IMR-90 (cell line): Measurements from ENCODE around the gene TMEM37. TPM values are rescaled to one million over a fixed set of nuclear protein-coding genes. Genes with fewer than 3 reads are reported as not detected.

Experiments used
- ATAC-seq: fragments of 200-7000 bp; cut with Tn5 transposase; 2 replicates; pipeline ENCODE4 v1.9.1; 2020; ENCODE audit warnings: low read depth, mild to moderate bottlenecking, moderate library complexity
- BruUV-seq: library from RNA; stranded (reverse); fragments of 400-500 nt; replicated peaks from 2 replicates; lab custom pipeline; 2021; lab: Mats Ljungman, UMichigan
- CTCF ChIA-PET: fragments of 300-600 bp; formaldehyde crosslinking; extraction: SDS; loops from one replicate; lab custom pipeline; 2021; ENCODE audit warnings: antibody characterized with exemption; lab: Yijun Ruan, JAX
- POLR2A ChIA-PET: fragments of 300-600 bp; sonication (Branson Sonifier 250); formaldehyde crosslinking; loops from one replicate; lab custom pipeline; 2022; ENCODE audit warnings: antibody characterized with exemption; ENCODE audit not compliant: unreplicated experiment; lab: Charles Lee
- DNase-seq: peaks from one replicate; pipeline ENCODE4 v3.0.0; 2013
- H2AFZ ChIP-seq: replicated peaks from 2 replicates; pipeline ENCODE3; 2013; ENCODE audit warnings: low read length, mild to moderate bottlenecking; ENCODE audit not compliant: poor library complexity
- H2AK5ac ChIP-seq: 2 replicates; pipeline ENCODE4 v1.6.1; 2013; ENCODE audit warnings: low read depth, low read length, inconsistent platforms
- H2AK9ac ChIP-seq: replicated peaks from 2 replicates; pipeline ENCODE3; 2013; ENCODE audit warnings: mild to moderate bottlenecking, low read depth, low read length, moderate library complexity; ENCODE audit not compliant: poor library complexity
- H2BK120ac ChIP-seq: 2 replicates; pipeline ENCODE4 v1.6.1; 2013; ENCODE audit warnings: low read depth, low read length, inconsistent platforms
- H2BK15ac ChIP-seq: 3 replicates; pipeline ENCODE4 v1.6.1; 2013; ENCODE audit warnings: low read depth, low read length, inconsistent platforms
- H2BK20ac ChIP-seq: 2 replicates; pipeline ENCODE4 v1.6.1; 2013; ENCODE audit warnings: low read depth, mild to moderate bottlenecking, inconsistent platforms, low read length, moderate library complexity
- H2BK5ac ChIP-seq: 2 replicates; pipeline ENCODE4 v1.6.1; 2013; ENCODE audit warnings: mild to moderate bottlenecking, low read depth, low read length, inconsistent platforms; ENCODE audit not compliant: poor library complexity, severe bottlenecking
- H3K14ac ChIP-seq: replicated peaks from 2 replicates; pipeline ENCODE4 v1.6.1; 2013; ENCODE audit warnings: low read depth, low read length, inconsistent platforms
- H3K18ac ChIP-seq: 2 replicates; pipeline ENCODE4 v1.6.1; 2013; ENCODE audit warnings: low read depth, low read length, control low read depth
- H3K23ac ChIP-seq: 2 replicates; pipeline ENCODE4 v1.6.1; 2013; ENCODE audit warnings: low read depth, low read length, inconsistent platforms
- H3K27ac ChIP-seq: 2 replicates; pipeline ENCODE4 v1.5.1; 2013; ENCODE audit warnings: mild to moderate bottlenecking, control low read depth, low read length; ENCODE audit not compliant: insufficient read depth
- H3K27me3 ChIP-seq: 2 replicates; pipeline ENCODE4 v1.6.1; 2013; ENCODE audit warnings: low read length; ENCODE audit not compliant: control insufficient read depth, insufficient read depth
- H3K36me3 ChIP-seq: 2 replicates; pipeline ENCODE4 v1.6.1; 2013; ENCODE audit warnings: low read length, mixed read lengths; ENCODE audit not compliant: control insufficient read depth, insufficient read depth
- H3K4ac ChIP-seq: 2 replicates; pipeline ENCODE4 v1.6.1; 2013; ENCODE audit warnings: low read depth, low read length, inconsistent platforms
- H3K4me1 ChIP-seq: 2 replicates; pipeline ENCODE4 v1.6.1; 2013; ENCODE audit warnings: low read length, mixed read lengths; ENCODE audit not compliant: control insufficient read depth, insufficient read depth
- H3K4me2 ChIP-seq: 2 replicates; pipeline ENCODE4 v1.6.1; 2013; ENCODE audit warnings: low read depth, mild to moderate bottlenecking, control low read depth, low read length, moderate library complexity
- H3K4me3 ChIP-seq: 2 replicates; pipeline ENCODE4 v1.5.1; 2013; ENCODE audit warnings: low read depth, mild to moderate bottlenecking, control low read depth, low read length, moderate library complexity; ENCODE audit not compliant: insufficient read depth
- H3K56ac ChIP-seq: 2 replicates; pipeline ENCODE4 v1.6.1; 2013; ENCODE audit warnings: low read length, inconsistent platforms; ENCODE audit not compliant: insufficient read depth; ENCODE audit errors: extremely low read depth
- H3K79me1 ChIP-seq, 2 experiments: 2 replicates each; pipeline ENCODE4 v1.6.1; 2013; ENCODE audit warnings: low read length in 2 of 2, inconsistent platforms in 1 of 2, low read depth in 1 of 2
- H3K9ac ChIP-seq: 2 replicates; pipeline ENCODE4 v1.6.1; 2013; ENCODE audit warnings: low read depth, low read length, control low read depth
- H3K9me1 ChIP-seq: 2 replicates; pipeline ENCODE4 v1.6.1; 2013; ENCODE audit warnings: low read length, inconsistent platforms; ENCODE audit not compliant: insufficient read depth
- H3K9me3 ChIP-seq: 2 replicates; pipeline ENCODE4 v1.6.1; 2013; ENCODE audit warnings: low read length; ENCODE audit not compliant: control insufficient read depth, insufficient read depth
- H4K20me1 ChIP-seq: 2 replicates; pipeline ENCODE4 v1.6.1; 2013; ENCODE audit warnings: low read length, inconsistent platforms; ENCODE audit not compliant: insufficient read depth
- H4K5ac ChIP-seq: 2 replicates; pipeline ENCODE4 v1.6.1; 2013; ENCODE audit warnings: mild to moderate bottlenecking, low read depth, low read length, control low read depth
- H4K8ac ChIP-seq, 2 experiments: 2 replicates each; pipeline ENCODE4 v1.6.1; 2013; ENCODE audit warnings: low read depth in 2 of 2, low read length in 2 of 2, control low read depth in 1 of 2, inconsistent platforms in 1 of 2
- H4K91ac ChIP-seq: 2 replicates; pipeline ENCODE4 v1.6.1; 2013; ENCODE audit warnings: low read depth, low read length, inconsistent platforms; ENCODE audit not compliant: insufficient read depth
- CEBPB ChIP-seq: IDR thresholded peaks from 2 replicates; pipeline ENCODE4 v1.6.1; 2012; ENCODE audit warnings: low read depth, low read length, improper control_type of control experiment
- CHD1 ChIP-seq: IDR thresholded peaks from 2 replicates; pipeline ENCODE4 v1.6.1; 2012; ENCODE audit warnings: low read depth, low read length, improper control_type of control experiment
- CTCF ChIP-seq: conservative IDR thresholded peaks from 2 replicates; pipeline ENCODE4 v1.5.1; 2012; ENCODE audit warnings: mild to moderate bottlenecking, low read depth, low read length, improper control_type of control experiment
- FOS ChIP-seq: fragments of 150-350 bp; IDR thresholded peaks from 2 replicates; pipeline ENCODE4 v1.6.1; 2016; ENCODE audit warnings: low read depth, low read length
- MXI1 ChIP-seq: IDR thresholded peaks from 2 replicates; pipeline ENCODE4 v1.6.1; 2012; ENCODE audit warnings: low read depth, mild to moderate bottlenecking, low read length, moderate library complexity, borderline replicate concordance
- NFE2L2 ChIP-seq: fragments of 150-350 bp; IDR thresholded peaks from 2 replicates; pipeline ENCODE4 v1.6.1; 2016; ENCODE audit warnings: low read depth, mild to moderate bottlenecking, low read length
- POLR2A ChIP-seq: IDR thresholded peaks from 2 replicates; pipeline ENCODE4 v1.6.1; 2012; ENCODE audit warnings: mild to moderate bottlenecking, low read depth, low read length
- RAD21 ChIP-seq: IDR thresholded peaks from 2 replicates; pipeline ENCODE4 v1.6.1; 2012; ENCODE audit warnings: low read length, improper control_type of control experiment
- RCOR1 ChIP-seq: IDR thresholded peaks from 2 replicates; pipeline ENCODE4 v1.6.1; 2012; ENCODE audit warnings: mild to moderate bottlenecking, low read length, improper control_type of control experiment; ENCODE audit not compliant: insufficient replicate concordance
- USF2 ChIP-seq: fragments of 150-350 bp; IDR thresholded peaks from 2 replicates; pipeline ENCODE4 v1.6.1; 2017; ENCODE audit warnings: mild to moderate bottlenecking, antibody characterized with exemption, low read length, low read depth
- WGBS, 2 experiments: methylation state at CpG; one replicate each; pipeline versions ENCODE4 v1.1.5 to v1.1.7; 2013; ENCODE audit warnings: missing lambda C conversion rate in 2 of 2; ENCODE audit not compliant: insufficient read length in 1 of 2; ENCODE audit errors: extremely low coverage in 2 of 2; 5-methylcytosine and 5-hydroxymethylcytosine counted together
- dilution Hi-C: fragments of 300-500 bp; cut with HindIII; formaldehyde crosslinking; loops from one replicate; pipeline ENCODE4 v1.14.3; 2018; ENCODE audit warnings: low sequenced_read_pairs; ENCODE audit not compliant: unreplicated experiment
- in situ Hi-C: fragments of 300-500 bp; cut with MboI; formaldehyde crosslinking; loops from 3 replicates; pipeline ENCODE4 v1.14.3; 2019; ENCODE audit warnings: low sequenced_read_pairs, inconsistent platforms, mixed read lengths
- intact Hi-C: fragments of 100-400 bp; cut with micrococcal nuclease; formaldehyde crosslinking; loops from 2 replicates; pipeline ENCODE4 v1.10.0; 2022
- polyA plus RNA-seq, 3 experiments: library from polyadenylated mRNA; depleted of rRNA; stranded (reverse); fragments of >200 nt; gene quantifications; 2 replicates each; pipeline ENCODE4 v1.2.3, GENCODE V29; 2012; ENCODE audit warnings: low replicate concordance in 1 of 3
- total RNA-seq: library from RNA; depleted of rRNA; stranded (reverse); fragments of >200 nt; gene quantifications from 2 replicates; pipeline ENCODE4 v1.2.3, GENCODE V29; 2012

TMEM37 gene
- total and polyA plus RNA-seq, 2 of the 4 experiments (the other 2 are of a cell fraction) = under 0.01 to 0.39 TPM

- Histone ChIP-seq H2BK20ac (no peak overlapping the region), H4K91ac (no peak overlapping the region), H3K4me2 (no peak overlapping the region), H3K18ac (no peak overlapping the region), H2BK5ac (no peak overlapping the region), H3K79me1 (no peaks in the 10 kb centered on the region), H3K56ac (no peak overlapping the region), H3K23ac (no peak overlapping the region), H4K20me1 (no peaks in the 10 kb centered on the region), H4K5ac (no peak overlapping the region), H3K4ac (no peak overlapping the region), H3K36me3 (no peaks in the 10 kb centered on the region), H3K27me3 (peaks cover 39% of the 10 kb centered on the region), H3K9me3 (no peaks in the 10 kb centered on the region), H2BK15ac (no peak overlapping the region), H3K9ac (no peak overlapping the region), H2BK120ac (no peak overlapping the region), H3K9me1 (no peaks in the 10 kb centered on the region), H2AK9ac (no peak overlapping the region), H2AFZ (no peak overlapping the region), H3K27ac (no peak overlapping the region), H3K4me1 (no peaks in the 10 kb centered on the region), H3K4me3 (no peak overlapping the region), H4K8ac (no peak overlapping the region), H3K14ac (no peak overlapping the region), H2AK5ac (no peak overlapping the region)
- POLR2A ChIA-PET = no interaction called here
- no peak for TF ChIP-seq NFE2L2
- no peak for TF ChIP-seq CTCF
- TF ChIP-seq CHD1 = no peak
- TF ChIP-seq RCOR1 = no peak
- no peak for TF ChIP-seq MXI1
- TF ChIP-seq FOS = no peak
- no peak for TF ChIP-seq RAD21
- no peak for TF ChIP-seq USF2
- TF ChIP-seq CEBPB = no peak
- TF ChIP-seq POLR2A = no peak
- DNase-seq (no peak), ATAC-seq (no peak)
- dilution Hi-C loops (no loop called here), in situ Hi-C loops (no loop called here), intact Hi-C loops (no loop called here)
- CTCF ChIA-PET = no interaction called here
- no TSS peak for BruUV-seq
- 77% methylated on average over 6 of the region's 10 CpGs; no CpG with 5 or more reads in 1 of the 2 experiments for WGBS, 2 experiments
These were observed 7.2 kb upstream of the TMEM37 start for GRCh38 chr2:119424284-119425118.
